Naive thymus-derived CD4-positive, alpha-beta T cell (primary cell): Measurements from ENCODE around the gene ZNF526. TPM values are rescaled to one million over a fixed set of nuclear protein-coding genes. Genes with fewer than 3 reads are reported as not detected.

Experiments
- ATAC-seq: fragments of 150-1000 bp; cut with Tn5 transposase; 2 replicates; pipeline ENCODE4 v1.10.0; 2021; ENCODE audit warnings: mild to moderate bottlenecking, moderate library complexity
- CTCF ChIA-PET: fragments of 350-600 bp; sonication (Branson Sonifier 250); formaldehyde crosslinking; loops from one replicate; lab custom pipeline; 2021; ENCODE audit warnings: antibody characterized with exemption; lab: Charles Lee
- POLR2A ChIA-PET: fragments of 350-600 bp; sonication (Branson Sonifier 250); formaldehyde crosslinking; loops from one replicate; lab custom pipeline; 2021; ENCODE audit warnings: antibody characterized with exemption, inconsistent platforms; lab: Charles Lee
- DNase-seq, 9 donors: peaks; one replicate each; pipeline versions ENCODE4 v3.0.0 to v3.0.0-alpha.2; 2020 to 2022; ENCODE audit warnings: mixed read lengths in 1 of 9
- H3K27ac ChIP-seq: one replicate; pipeline ENCODE4 v1.7.0; 2013; ENCODE audit warnings: mild to moderate bottlenecking, low read depth, low read length, moderate library complexity
- H3K27me3 ChIP-seq, 2 donors: one replicate each; pipeline ENCODE4 v1.7.0; 2013; ENCODE audit warnings: low read length in 2 of 2, mild to moderate bottlenecking in 2 of 2, moderate library complexity in 2 of 2; ENCODE audit not compliant: control insufficient read depth in 2 of 2, insufficient read depth in 2 of 2
- H3K36me3 ChIP-seq, 3 experiments: 1 replicate in 2 of 3; 2 replicates in 1 of 3; pipeline ENCODE4 v1.7.0; 2013; ENCODE audit warnings: low read length in 3 of 3, mild to moderate bottlenecking in 3 of 3, moderate library complexity in 1 of 3; ENCODE audit not compliant: insufficient read depth in 3 of 3, control insufficient read depth in 2 of 3
- H3K4me1 ChIP-seq, 2 donors: one replicate each; pipeline ENCODE4 v1.7.0; 2013; ENCODE audit warnings: low read length in 2 of 2, mild to moderate bottlenecking in 2 of 2, moderate library complexity in 1 of 2; ENCODE audit not compliant: control insufficient read depth in 2 of 2, insufficient read depth in 2 of 2
- H3K4me3 ChIP-seq: 2 replicates; pipeline ENCODE4 v1.7.0; 2013; ENCODE audit warnings: mild to moderate bottlenecking, low read length
- H3K9me3 ChIP-seq, 3 experiments: 1 replicate in 2 of 3; 2 replicates in 1 of 3; pipeline ENCODE4 v1.7.0; 2013; ENCODE audit warnings: low read length in 3 of 3; ENCODE audit not compliant: control insufficient read depth in 2 of 3
- H3K27ac Mint-ChIP-seq, 9 donors: one replicate each; pipeline ENCODE4 v1.8.0; 2020 to 2022; ENCODE audit warnings: mixed read lengths in 9 of 9, mild to moderate bottlenecking in 8 of 9, moderate library complexity in 5 of 9, inconsistent platforms in 2 of 9
- H3K27me3 Mint-ChIP-seq, 5 donors: one replicate each; pipeline ENCODE4 v1.8.0; 2021 to 2022; ENCODE audit warnings: mixed read lengths in 5 of 5, mild to moderate bottlenecking in 1 of 5
- H3K36me3 Mint-ChIP-seq, 5 donors: one replicate each; pipeline ENCODE4 v1.8.0; 2020 to 2022; ENCODE audit warnings: mixed read lengths in 5 of 5, mild to moderate bottlenecking in 3 of 5, inconsistent platforms in 1 of 5
- H3K4me1 Mint-ChIP-seq, 7 donors: one replicate each; pipeline ENCODE4 v1.8.0; 2020 to 2022; ENCODE audit warnings: mixed read lengths in 7 of 7, mild to moderate bottlenecking in 3 of 7, inconsistent platforms in 1 of 7
- H3K4me3 Mint-ChIP-seq, 10 donors: one replicate each; pipeline ENCODE4 v1.8.0; 2020 to 2022; ENCODE audit warnings: mild to moderate bottlenecking in 10 of 10, mixed read lengths in 10 of 10, moderate library complexity in 6 of 10, inconsistent platforms in 2 of 10
- H3K9me3 Mint-ChIP-seq, 11 donors: one replicate each; pipeline ENCODE4 v1.8.0; 2020 to 2022; ENCODE audit warnings: mixed read lengths in 11 of 11, mild to moderate bottlenecking in 4 of 11, inconsistent platforms in 1 of 11, moderate library complexity in 1 of 11
- intact Hi-C, 2 donors: fragments of 100-400 bp; cut with micrococcal nuclease; formaldehyde crosslinking; loops; one replicate each; pipeline ENCODE4 v1.15.1; 2023
- polyA plus RNA-seq, 2 donors: library from polyadenylated mRNA; unstranded; fragments of 300-500 nt; fragmentation: Illumina TruSeq; gene quantifications; one replicate each; pipeline ENCODE4 v1.2.3, GENCODE V29; 2021
- total RNA-seq, 6 experiments: library from RNA in 5 of 6; stranded (reverse) in 5 of 6; gene quantifications; 1 replicate in 5 of 6; 2 replicates in 1 of 6; pipeline ENCODE4 v1.2.3 and lab custom pipeline; 2021 to 2026

The ZNF526 gene
- total and polyA plus RNA-seq, 7 experiments from 2014 or later = 4.0 to 25.2 (median 11.8) TPM

DNA sequence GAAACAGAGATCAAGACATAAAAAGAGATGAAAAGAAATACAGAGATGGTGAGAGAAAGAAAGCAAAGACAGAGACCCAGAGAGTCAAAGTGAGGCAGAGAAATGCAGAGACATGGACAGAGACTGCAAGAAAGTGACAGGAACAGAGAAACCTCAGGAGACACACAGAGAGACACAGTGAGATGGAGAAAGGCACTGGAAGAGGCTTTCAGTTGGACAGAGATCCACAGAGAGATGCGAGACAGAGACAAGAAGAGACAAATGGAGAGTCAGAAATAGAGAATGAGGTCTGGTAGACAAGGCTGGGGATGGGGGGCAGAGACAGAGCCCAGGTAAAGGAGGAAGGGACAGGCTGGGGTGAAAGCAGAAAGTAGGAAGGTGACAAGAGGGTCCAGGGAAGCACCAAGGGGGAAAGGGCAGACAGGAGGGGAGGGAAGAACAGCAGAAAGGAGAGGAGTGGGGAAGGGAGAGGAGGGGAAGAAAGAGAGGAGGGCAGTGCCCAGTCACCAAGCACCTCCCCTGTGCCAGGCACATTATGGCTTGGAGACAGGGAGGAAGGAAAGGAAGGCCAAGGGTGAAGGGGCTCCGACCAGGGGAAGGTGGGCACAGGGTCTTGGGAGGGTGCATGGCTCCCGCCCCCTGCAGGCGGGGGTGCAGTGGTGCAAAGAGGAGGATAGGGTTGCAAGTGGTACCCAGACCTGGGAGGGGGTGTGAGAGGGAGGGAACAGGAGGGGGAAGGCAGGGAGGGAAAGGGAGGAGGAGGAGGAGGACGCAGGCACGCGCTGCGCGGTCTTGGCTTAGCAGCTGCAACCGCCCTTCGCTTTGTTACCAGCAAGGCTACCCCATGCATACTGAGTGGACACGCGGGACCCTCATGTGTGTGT is 41.1 kb upstream of the ZNF526 start:
- H3K27ac ChIP-seq = no peak overlapping the region
- ChIA-PET POLR2A (no interaction called here), CTCF (no interaction called here)
- no peaks in the 10 kb centered on the region for H3K36me3 ChIP-seq
- H3K4me1 Mint-ChIP-seq = peaks cover 32 to 40% (median 34%) of the 10 kb centered on the region in 7 donors
- peak; percentile 24 for ATAC-seq
- H3K4me3 Mint-ChIP-seq = no peak overlapping the region
- no peak overlapping the region for H3K4me3 ChIP-seq
- H3K4me1 ChIP-seq = peaks cover 16 to 28% of the 10 kb centered on the region in 2 donors
- H3K27ac Mint-ChIP-seq = no peak overlapping the region
- intact Hi-C loops = loop anchor here in 1 of 2 donors (5.0 kb wide), 1 partner anchor 103 kb away; no protein-coding TSS in a partner anchor
- no peaks in the 10 kb centered on the region for H3K9me3 Mint-ChIP-seq
- H3K36me3 Mint-ChIP-seq = no peaks in the 10 kb centered on the region
- no peaks in the 10 kb centered on the region for H3K9me3 ChIP-seq
- DNase-seq = no peak
- peaks cover 0 to 11% of the 10 kb centered on the region in 2 donors for H3K27me3 ChIP-seq
- H3K27me3 Mint-ChIP-seq = peaks cover 13 to 36% (median 19%) of the 10 kb centered on the region in 5 donors

DNA sequence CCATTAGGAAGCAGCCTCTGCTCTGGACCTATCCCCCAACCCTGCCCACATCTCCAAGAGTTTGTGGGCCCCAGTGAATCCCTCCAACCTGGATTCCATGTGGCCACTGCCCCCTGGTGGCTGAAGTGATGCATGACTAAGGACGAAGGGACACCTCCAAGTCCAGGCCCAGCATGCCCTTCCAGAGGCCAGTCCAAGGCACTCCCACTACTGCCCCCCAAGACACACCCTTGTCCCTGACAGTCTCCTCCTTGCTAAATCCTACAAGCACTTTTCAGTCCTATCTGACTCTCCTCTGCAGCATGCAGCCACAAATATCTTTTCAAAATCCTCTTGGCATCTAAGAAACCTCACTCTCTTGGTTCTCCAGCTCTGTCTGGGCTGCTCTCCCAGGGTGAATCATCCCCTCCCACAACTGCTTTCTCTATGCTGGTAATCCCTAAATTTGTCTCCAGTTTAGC is 35.7 kb upstream of the ZNF526 start:
- no peaks in the 10 kb centered on the region for H3K27me3 ChIP-seq
- H3K9me3 ChIP-seq = no peaks in the 10 kb centered on the region
- peaks cover 43 to 62% (median 52%) of the 10 kb centered on the region in 7 donors for H3K4me1 Mint-ChIP-seq
- no peaks in the 10 kb centered on the region for H3K36me3 ChIP-seq
- peaks cover 25 to 29% of the 10 kb centered on the region in 2 donors for H3K4me1 ChIP-seq
- H3K27ac ChIP-seq = no peak overlapping the region
- intact Hi-C loops = loop anchor here (1.0 to 2.0 kb wide), 5 partner anchors 14 to 76 kb away; partner anchors contain the start of gene GSK3A (in 1 of the 2)
- DNase-seq = peak; percentile 29 to 76 (median 51)
- peak; percentile 68 for ATAC-seq
- H3K36me3 Mint-ChIP-seq = peaks cover 0 to 2% (median 0%) of the 10 kb centered on the region in 5 donors
- peaks cover 0 to 16% (median 0%) of the 10 kb centered on the region in 5 donors for H3K27me3 Mint-ChIP-seq
- H3K4me3 Mint-ChIP-seq = peak overlapping the region in 7 of 10 donors; percentile 28 to 71 (median 55)
- POLR2A ChIA-PET = interaction anchor here (0.8 to 2.1 kb wide), 2 partner anchors 14 to 32 kb away, joined by 3 to 9 read pairs; no protein-coding TSS in a partner anchor
- no peak overlapping the region for H3K4me3 ChIP-seq
- no peaks in the 10 kb centered on the region for H3K9me3 Mint-ChIP-seq
- CTCF ChIA-PET = interaction anchor here (0.6 to 4.0 kb wide), 7 partner anchors 14 to 176 kb away, joined by 3 to 18 read pairs (median 5); partner anchors contain the start of gene POU2F2
- H3K27ac Mint-ChIP-seq = peak overlapping the region; percentile 41 to 73 (median 65)

DNA sequence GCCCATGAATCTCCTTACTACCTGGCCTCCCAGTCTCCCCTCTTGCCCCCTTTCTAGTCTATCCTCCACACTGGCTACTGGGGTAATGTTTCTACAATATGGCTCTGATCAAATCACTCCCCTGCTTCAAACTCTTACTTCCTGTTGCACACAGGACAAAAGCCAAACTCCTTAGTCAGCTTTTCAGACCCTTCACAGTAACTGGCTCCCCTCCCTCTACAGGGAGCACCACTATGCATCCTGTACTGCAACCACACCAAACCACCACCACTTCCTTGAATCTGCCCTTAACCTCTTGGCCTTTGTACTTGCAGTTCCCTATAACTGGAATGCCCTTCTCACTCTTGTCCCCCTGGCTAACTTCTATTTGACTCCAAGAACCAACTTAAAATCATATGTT is 34.8 kb upstream of the ZNF526 start:
- intact Hi-C loops = loop anchor here (1.0 to 2.0 kb wide), 3 partner anchors 8 to 58 kb away; partner anchors contain the start of gene GSK3A (in 1 of the 2)
- Histone ChIP-seq H3K9me3 (no peaks in the 10 kb centered on the region), H3K27ac (no peak overlapping the region), H3K4me3 (no peak overlapping the region), H3K36me3 (no peaks in the 10 kb centered on the region), H3K27me3 (no peaks in the 10 kb centered on the region), H3K4me1 (peaks cover 25 to 29% of the 10 kb centered on the region in 2 donors)
- Mint-ChIP-seq H3K9me3 (peaks cover 0 to 1% (median 0%) of the 10 kb centered on the region in 11 donors), H3K36me3 (peaks cover 0 to 5% (median 0%) of the 10 kb centered on the region in 5 donors), H3K27me3 (peaks cover 0 to 16% (median 0%) of the 10 kb centered on the region in 5 donors), H3K27ac (peak overlapping the region; percentile 0 to 74 (median 26)), H3K4me3 (peak overlapping the region; percentile 3 to 79 (median 50)), H3K4me1 (peaks cover 48 to 62% (median 55%) of the 10 kb centered on the region in 7 donors)
- POLR2A ChIA-PET = interaction anchor here (0.6 to 2.1 kb wide), 2 partner anchors 13 to 72 kb away, joined by 3 to 9 read pairs; no protein-coding TSS in a partner anchor
- CTCF ChIA-PET = interaction anchor here (0.7 to 4.0 kb wide), 7 partner anchors 13 to 77 kb away, joined by 3 to 18 read pairs (median 5); partner anchors contain the start of gene POU2F2
- DNase-seq = peak in 2 of 9 donors; percentile 34 to 39
- peak; percentile 82 for ATAC-seq

DNA sequence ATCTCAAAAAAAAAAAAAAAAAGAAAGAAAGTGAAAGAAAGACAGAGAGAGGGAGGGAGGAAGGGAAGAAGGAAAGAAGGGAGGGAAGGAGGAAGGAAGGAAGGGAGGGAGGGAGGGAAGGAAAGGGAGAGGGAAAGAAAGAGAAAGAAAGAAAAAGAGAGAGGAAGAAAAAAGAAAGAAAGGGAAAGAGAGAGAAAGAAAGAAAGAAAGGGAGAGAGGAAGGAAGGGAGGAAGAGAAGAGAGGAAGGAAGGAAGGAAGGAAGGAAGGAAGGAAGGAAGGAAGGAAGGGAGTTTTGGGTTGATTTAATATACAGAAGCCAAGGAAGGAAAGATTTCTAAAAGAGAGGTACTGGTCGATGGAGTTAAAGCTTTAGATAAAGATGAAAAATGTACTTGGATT is 31.4 kb upstream of the ZNF526 start:
- no peaks in the 10 kb centered on the region for H3K9me3 ChIP-seq
- peaks cover 46 to 72% (median 67%) of the 10 kb centered on the region in 7 donors for H3K4me1 Mint-ChIP-seq
- no peaks in the 10 kb centered on the region for H3K36me3 ChIP-seq
- H3K4me3 ChIP-seq = no peak overlapping the region
- intact Hi-C loops = no loop called here
- ChIA-PET CTCF (interaction anchor here (0.6 to 1.3 kb wide), 4 partner anchors 10 to 97 kb away, joined by 3 to 4 read pairs (median 3); no protein-coding TSS in a partner anchor), POLR2A (interaction anchor here (0.6 to 1.7 kb wide), 3 partner anchors 10 to 73 kb away, joined by 3 to 5 read pairs (median 3); no protein-coding TSS in a partner anchor)
- H3K4me3 Mint-ChIP-seq = peak overlapping the region in 1 of 10 donors; percentile 16
- peaks cover 31 to 42% of the 10 kb centered on the region in 2 donors for H3K4me1 ChIP-seq
- DNase-seq (no peak), ATAC-seq (no peak)
- H3K36me3 Mint-ChIP-seq = peaks cover 0 to 20% (median 7%) of the 10 kb centered on the region in 5 donors
- H3K27ac Mint-ChIP-seq = peak overlapping the region in 1 of 9 donors; percentile 18
- H3K27me3 Mint-ChIP-seq = peaks cover 0 to 4% (median 0%) of the 10 kb centered on the region in 5 donors
- H3K27me3 ChIP-seq = no peaks in the 10 kb centered on the region
- no peak overlapping the region for H3K27ac ChIP-seq
- peaks cover 0 to 6% (median under 1%) of the 10 kb centered on the region in 11 donors for H3K9me3 Mint-ChIP-seq

DNA sequence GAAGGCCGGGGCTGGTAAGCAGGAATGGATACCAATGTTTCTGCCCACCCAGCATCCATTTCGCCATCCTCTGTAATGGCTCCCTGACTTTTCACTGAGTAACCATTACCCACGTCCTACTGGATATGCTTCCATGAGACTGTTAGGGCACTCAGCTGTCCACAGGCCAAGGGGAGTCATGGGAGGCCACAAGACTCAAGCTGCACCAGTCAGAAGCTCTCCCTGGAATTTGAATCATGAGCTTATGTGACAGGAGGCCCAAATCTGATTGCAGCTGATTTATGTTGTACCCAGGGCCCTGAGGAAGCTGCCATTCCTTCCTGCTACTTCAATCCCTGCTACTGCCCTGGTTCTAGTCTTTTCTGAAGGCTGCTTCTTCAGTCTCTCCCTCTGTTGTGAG is 31.0 kb upstream of the ZNF526 start:
- H3K27ac Mint-ChIP-seq = peak overlapping the region in 2 of 9 donors; percentile 9 to 33
- POLR2A ChIA-PET = interaction anchor here (0.6 to 1.7 kb wide), 3 partner anchors 10 to 74 kb away, joined by 3 to 5 read pairs (median 3); no protein-coding TSS in a partner anchor

More for the DNA sequence above, 31.0 kb upstream of the ZNF526 start:
- Mint-ChIP-seq H3K36me3 (peaks cover 0 to 24% (median 12%) of the 10 kb centered on the region in 5 donors), H3K4me3 (no peak overlapping the region), H3K9me3 (peaks cover 0 to 9% (median 2%) of the 10 kb centered on the region in 11 donors), H3K4me1 (peaks cover 46 to 75% (median 68%) of the 10 kb centered on the region in 7 donors), H3K27me3 (peaks cover 0 to 4% (median 0%) of the 10 kb centered on the region in 5 donors)
- no peaks in the 10 kb centered on the region for H3K36me3 ChIP-seq
- DNase-seq (no peak), ATAC-seq (no peak)
- intact Hi-C loops = no loop called here
- H3K9me3 ChIP-seq = no peaks in the 10 kb centered on the region
- CTCF ChIA-PET = interaction anchor here (0.6 to 1.3 kb wide), 5 partner anchors 10 to 98 kb away, joined by 3 to 4 read pairs (median 3); no protein-coding TSS in a partner anchor
- no peak overlapping the region for H3K27ac ChIP-seq
- no peak overlapping the region for H3K4me3 ChIP-seq
- no peaks in the 10 kb centered on the region for H3K27me3 ChIP-seq
- peaks cover 26 to 37% of the 10 kb centered on the region in 2 donors for H3K4me1 ChIP-seq
